WTC11 (cell line): Measurements from ENCODE around the gene ANKRD2.

Source experiments
- CREB1 ChIP-seq: sonication (generic); formaldehyde crosslinking; IDR thresholded peaks from 2 replicates; pipeline ENCODE4 v1.8.0; 2023; ENCODE audit warnings: mild to moderate bottlenecking, missing genetic modification reagents
- FOXK1 ChIP-seq: sonication (generic); formaldehyde crosslinking; IDR thresholded peaks from 2 replicates; pipeline ENCODE4 v1.8.0; 2022; ENCODE audit warnings: mild to moderate bottlenecking, moderate library complexity, missing genetic modification reagents
- JUN ChIP-seq: sonication (generic); formaldehyde crosslinking; IDR thresholded peaks from 2 replicates; pipeline ENCODE4 v1.8.0; 2023; ENCODE audit warnings: mild to moderate bottlenecking, missing genetic modification reagents
- KAT7 ChIP-seq: sonication (generic); formaldehyde crosslinking; IDR thresholded peaks from 2 replicates; pipeline ENCODE4 v1.8.1; 2023; ENCODE audit warnings: missing genetic modification reagents, mild to moderate bottlenecking, borderline replicate concordance
- NR3C1 ChIP-seq: sonication (generic); formaldehyde crosslinking; conservative IDR thresholded peaks from 2 replicates; pipeline ENCODE4 v1.8.1; 2023; ENCODE audit warnings: low read depth, mild to moderate bottlenecking, missing genetic modification reagents
- RELA ChIP-seq: sonication (generic); formaldehyde crosslinking; IDR thresholded peaks from 2 replicates; pipeline ENCODE4 v1.8.1; 2022; ENCODE audit warnings: missing genetic modification reagents, mild to moderate bottlenecking, borderline replicate concordance
- SOX15 ChIP-seq: fragments of 250-450 bp; sonication (Bioruptor Pico); IDR thresholded peaks from 2 replicates; pipeline ENCODE4 v1.9.0; 2021; ENCODE audit warnings: mild to moderate bottlenecking
- SP1 ChIP-seq: sonication (generic); formaldehyde crosslinking; conservative IDR thresholded peaks from 2 replicates; pipeline ENCODE4 v1.8.1; 2022; ENCODE audit warnings: missing genetic modification reagents
- ZNF138 ChIP-seq: sonication (generic); formaldehyde crosslinking; conservative IDR thresholded peaks from 2 replicates; pipeline ENCODE4 v1.8.1; 2022; ENCODE audit warnings: mild to moderate bottlenecking, moderate library complexity, missing genetic modification reagents
- TF ChIP-seq, protein P1 (sequence below): fragments of 200-600 bp; IDR thresholded peaks from 2 replicates; pipeline ENCODE4 v1.8.0; 2022; ENCODE audit warnings: antibody characterized with exemption
- TF ChIP-seq, protein P2 (sequence below): sonication (generic); formaldehyde crosslinking; IDR thresholded peaks from 2 replicates; pipeline ENCODE4 v1.8.0; 2022; ENCODE audit warnings: mild to moderate bottlenecking, missing genetic modification reagents

GRCh38 chr10:97574374-97575126, 2.0 kb downstream of the ANKRD2 start:
- TF ChIP-seq RELA (CRISPR knock-in tag), result no peak
- TF ChIP-seq, protein P1, sequence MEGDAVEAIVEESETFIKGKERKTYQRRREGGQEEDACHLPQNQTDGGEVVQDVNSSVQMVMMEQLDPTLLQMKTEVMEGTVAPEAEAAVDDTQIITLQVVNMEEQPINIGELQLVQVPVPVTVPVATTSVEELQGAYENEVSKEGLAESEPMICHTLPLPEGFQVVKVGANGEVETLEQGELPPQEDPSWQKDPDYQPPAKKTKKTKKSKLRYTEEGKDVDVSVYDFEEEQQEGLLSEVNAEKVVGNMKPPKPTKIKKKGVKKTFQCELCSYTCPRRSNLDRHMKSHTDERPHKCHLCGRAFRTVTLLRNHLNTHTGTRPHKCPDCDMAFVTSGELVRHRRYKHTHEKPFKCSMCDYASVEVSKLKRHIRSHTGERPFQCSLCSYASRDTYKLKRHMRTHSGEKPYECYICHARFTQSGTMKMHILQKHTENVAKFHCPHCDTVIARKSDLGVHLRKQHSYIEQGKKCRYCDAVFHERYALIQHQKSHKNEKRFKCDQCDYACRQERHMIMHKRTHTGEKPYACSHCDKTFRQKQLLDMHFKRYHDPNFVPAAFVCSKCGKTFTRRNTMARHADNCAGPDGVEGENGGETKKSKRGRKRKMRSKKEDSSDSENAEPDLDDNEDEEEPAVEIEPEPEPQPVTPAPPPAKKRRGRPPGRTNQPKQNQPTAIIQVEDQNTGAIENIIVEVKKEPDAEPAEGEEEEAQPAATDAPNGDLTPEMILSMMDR, result no peak
- no peak for TF ChIP-seq NR3C1
- TF ChIP-seq SOX15 (CRISPR knock-in tag), result no peak
- TF ChIP-seq FOXK1 (CRISPR knock-in tag), result no peak
- no peak for TF ChIP-seq SP1
- TF ChIP-seq, protein P2, sequence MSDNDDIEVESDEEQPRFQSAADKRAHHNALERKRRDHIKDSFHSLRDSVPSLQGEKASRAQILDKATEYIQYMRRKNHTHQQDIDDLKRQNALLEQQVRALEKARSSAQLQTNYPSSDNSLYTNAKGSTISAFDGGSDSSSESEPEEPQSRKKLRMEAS (CRISPR knock-in tag), result no peak
- TF ChIP-seq ZNF138 (CRISPR knock-in tag), result no peak
- no peak for TF ChIP-seq KAT7 (CRISPR knock-in tag)
- no peak for TF ChIP-seq JUN (CRISPR knock-in tag)
- TF ChIP-seq CREB1 (CRISPR knock-in tag), result no peak
